B cell (primary cell): Measurements from ENCODE around the gene SEH1L. TPM values are rescaled to one million over a fixed set of nuclear protein-coding genes. Genes with fewer than 3 reads are reported as not detected.

Experiments
- ATAC-seq: fragments of 200-7000 bp; cut with Tn5 transposase; one replicate; pipeline ENCODE4 v1.10.0; 2021; ENCODE audit warnings: low read depth, mild to moderate bottlenecking, moderate number of reproducible peaks, moderate library complexity
- CTCF ChIA-PET: fragments of 350-600 bp; sonication (Branson Sonifier 250); formaldehyde crosslinking; loops from one replicate; lab custom pipeline; 2021; ENCODE audit warnings: antibody characterized with exemption, inconsistent platforms; lab: Charles Lee
- POLR2A ChIA-PET: fragments of 350-600 bp; sonication (Branson Sonifier 250); formaldehyde crosslinking; loops from one replicate; lab custom pipeline; 2021; ENCODE audit warnings: antibody characterized with exemption; lab: Charles Lee
- DNase-seq: peaks from one replicate; pipeline ENCODE4 v3.0.0; 2013
- H2AFZ ChIP-seq: 2 replicates; pipeline ENCODE4 v1.6.1; 2012; ENCODE audit warnings: mild to moderate bottlenecking, low read depth, low read length; ENCODE audit not compliant: insufficient read depth, poor library complexity, severe bottlenecking
- H3K27ac ChIP-seq, 2 donors: 1 replicate in 1 of 2; 2 replicates in 1 of 2; pipeline ENCODE4 v1.5.1; 2012 to 2013; ENCODE audit warnings: low read length in 2 of 2, mild to moderate bottlenecking in 2 of 2, moderate library complexity in 1 of 2
- H3K27me3 ChIP-seq, 4 experiments: fragments of 200-600 bp in 1 of 4; sonication (generic) in 1 of 4; replicated peaks in 1 of 4; 1 replicate in 2 of 4; 2 replicates in 2 of 4; pipeline versions ENCODE4 v1.6.1 to v1.7.0; 2013 to 2016; ENCODE audit warnings: low read length in 3 of 4, mild to moderate bottlenecking in 2 of 4, mixed read lengths in 1 of 4, moderate library complexity in 1 of 4; ENCODE audit not compliant: insufficient read depth in 4 of 4, control insufficient read depth in 3 of 4; ENCODE audit errors: control extremely low read depth in 1 of 4
- H3K36me3 ChIP-seq, 2 experiments: replicated peaks in 1 of 2; 1 replicate in 1 of 2; 2 replicates in 1 of 2; pipeline versions ENCODE4 v1.6.1 to v1.7.1; 2013; ENCODE audit warnings: low read length in 1 of 2; ENCODE audit not compliant: insufficient read depth in 2 of 2, control insufficient read depth in 1 of 2; ENCODE audit errors: control extremely low read depth in 1 of 2, extremely low read depth in 1 of 2
- H3K4me1 ChIP-seq, 2 donors: fragments of 200-600 bp in 1 of 2; sonication (generic) in 1 of 2; 1 replicate in 1 of 2; 2 replicates in 1 of 2; pipeline versions ENCODE4 v1.5.1 to v1.6.1; 2013 to 2017; ENCODE audit warnings: low read length in 2 of 2; ENCODE audit not compliant: control insufficient read depth in 2 of 2, insufficient read depth in 2 of 2
- H3K4me2 ChIP-seq: replicated peaks from 2 replicates; pipeline ENCODE3; 2012; ENCODE audit warnings: mild to moderate bottlenecking, low read depth, low read length; ENCODE audit not compliant: poor library complexity, severe bottlenecking
- H3K4me3 ChIP-seq, 5 experiments: fragments of 200-600 bp in 1 of 5; sonication (generic) in 1 of 5; 1 replicate in 3 of 5; 2 replicates in 2 of 5; pipeline versions ENCODE4 v1.5.1 to v1.7.0; 2011 to 2016; ENCODE audit warnings: low read length in 4 of 5, mild to moderate bottlenecking in 4 of 5, low read depth in 2 of 5, control low read depth in 1 of 5, moderate library complexity in 1 of 5; ENCODE audit not compliant: insufficient read depth in 1 of 5; ENCODE audit errors: control extremely low read depth in 1 of 5, extremely low read depth in 1 of 5
- H3K79me2 ChIP-seq: fragments of 200-600 bp; sonication (generic); one replicate; pipeline ENCODE4 v1.6.0; 2016; ENCODE audit warnings: low read length; ENCODE audit not compliant: control insufficient read depth, insufficient read depth
- H3K9ac ChIP-seq: fragments of 200-600 bp; sonication (generic); 2 replicates; pipeline ENCODE4 v1.6.1; 2017; ENCODE audit warnings: mild to moderate bottlenecking, low read length, moderate library complexity
- H3K9me3 ChIP-seq, 3 donors: one replicate each; pipeline versions ENCODE4 v1.6.1 to v1.7.1; 2013; ENCODE audit warnings: low read length in 2 of 3; ENCODE audit not compliant: control insufficient read depth in 2 of 3, insufficient read depth in 1 of 3; ENCODE audit errors: control extremely low read depth in 1 of 3
- H4K20me1 ChIP-seq: 2 replicates; pipeline ENCODE4 v1.6.0; 2012; ENCODE audit warnings: mild to moderate bottlenecking, low read length; ENCODE audit not compliant: insufficient read depth, control insufficient read depth, poor library complexity, severe bottlenecking
- H3K27ac Mint-ChIP-seq: one replicate; pipeline ENCODE4 v1.8.0; 2021; ENCODE audit warnings: mixed read lengths
- H3K27me3 Mint-ChIP-seq: one replicate; pipeline ENCODE4 v1.8.0; 2021; ENCODE audit warnings: mixed read lengths
- H3K4me1 Mint-ChIP-seq: one replicate; pipeline ENCODE4 v1.8.0; 2021; ENCODE audit warnings: mixed read lengths
- H3K4me3 Mint-ChIP-seq: one replicate; pipeline ENCODE4 v1.8.0; 2021; ENCODE audit warnings: mixed read lengths
- H3K9me3 Mint-ChIP-seq: one replicate; pipeline ENCODE4 v1.8.0; 2022; ENCODE audit warnings: mixed read lengths; ENCODE audit not compliant: insufficient read depth
- EZH2 ChIP-seq: IDR thresholded peaks from 2 replicates; pipeline ENCODE4 v1.6.1; 2012; ENCODE audit warnings: borderline replicate concordance, low read depth, mild to moderate bottlenecking, moderate library complexity, low read length; ENCODE audit not compliant: insufficient read depth, poor library complexity, severe bottlenecking
- WGBS: methylation state at CpG from one replicate; pipeline ENCODE4 v1.1.5; 2013; ENCODE audit warnings: missing lambda C conversion rate; ENCODE audit not compliant: insufficient coverage; 5-methylcytosine and 5-hydroxymethylcytosine counted together
- intact Hi-C: fragments of 100-400 bp; cut with micrococcal nuclease; formaldehyde crosslinking; loops from one replicate; pipeline ENCODE4 v1.10.0; 2022
- polyA plus RNA-seq: library from polyadenylated mRNA; depleted of rRNA; stranded (reverse); fragments of >200 nt; gene quantifications from 2 replicates; pipeline ENCODE4 v1.2.3, GENCODE V29; 2012
- total RNA-seq, 2 donors: library from RNA; stranded (reverse); fragments of 120-200 nt in 1 of 2; gene quantifications; 1 replicate in 1 of 2; 2 replicates in 1 of 2; pipeline versions ENCODE4 v1.2.3 to v1.2.4, GENCODE V29; 2013 to 2022
- TF ChIP-seq, protein P1 (sequence below): fragments of 200-600 bp; IDR thresholded peaks from one replicate; pipeline ENCODE4 v1.8.0; 2022; ENCODE audit warnings: antibody characterized with exemption, mild to moderate bottlenecking

Gene SEH1L
- total and polyA plus RNA-seq, 2 donors (not counting 1 experiment from before 2014, with no cell fraction given) = 8.7 to 46.4 TPM

DNA sequence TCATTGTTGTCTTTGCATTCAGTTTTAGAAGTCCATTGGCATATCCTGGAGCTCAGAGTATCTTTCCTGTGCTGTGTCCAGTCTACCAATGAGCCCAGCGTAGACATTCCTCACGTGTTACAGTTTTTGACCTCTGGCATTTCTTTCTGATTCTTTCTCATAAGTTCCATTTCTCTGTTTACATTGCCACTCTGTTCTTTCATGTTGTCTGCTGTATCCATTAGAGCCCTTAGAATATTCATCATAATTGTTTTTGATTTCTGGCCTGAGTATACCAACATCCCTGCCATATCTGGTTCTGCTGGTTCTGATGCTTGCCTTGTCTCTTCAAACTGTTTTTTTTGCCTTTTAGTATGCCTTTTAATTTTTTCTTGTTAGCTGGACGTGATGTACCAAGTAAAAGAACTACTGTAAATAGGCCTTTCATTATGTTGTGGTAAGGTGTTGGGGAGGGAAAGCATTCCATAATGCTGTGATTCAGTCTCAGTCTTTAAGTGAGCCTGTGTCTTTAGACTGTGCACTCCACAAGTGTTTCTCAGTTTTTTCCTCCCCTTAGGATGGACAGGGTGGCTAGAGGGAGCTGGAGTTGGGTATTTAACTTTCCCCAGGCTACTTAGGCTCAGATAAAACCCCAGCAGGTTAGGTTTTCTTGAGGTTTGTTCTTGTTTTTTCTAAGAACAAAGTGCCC, 78.9 kb downstream of the SEH1L start:
- CTCF ChIA-PET = no interaction called here

DNA sequence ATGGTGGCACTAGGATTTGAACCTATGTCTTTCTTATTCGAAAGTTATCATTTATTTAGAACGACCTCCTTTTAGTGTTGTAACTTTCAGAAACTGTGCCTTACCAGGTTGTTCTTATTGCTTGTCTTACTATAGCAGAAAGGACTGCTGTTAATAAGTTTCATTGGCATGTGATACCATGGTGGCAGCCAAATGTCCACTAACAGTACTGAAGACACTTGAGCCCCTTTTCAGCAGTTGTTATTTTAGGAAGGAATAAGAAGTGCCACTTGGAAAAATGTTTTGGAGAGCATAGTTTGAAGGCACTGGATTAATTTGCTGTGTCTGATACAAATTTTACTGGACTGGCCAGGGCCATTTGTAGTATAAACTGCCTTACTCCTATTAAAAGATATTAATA, 81.1 kb downstream of the SEH1L start:
- ATAC-seq (no peak), DNase-seq (no peak)
- Histone ChIP-seq H3K4me2 (no peak overlapping the region), H3K4me1 (no peaks in the 10 kb centered on the region), H4K20me1 (no peaks in the 10 kb centered on the region), H3K9me3 (no peaks in the 10 kb centered on the region), H3K27me3 (no peaks in the 10 kb centered on the region), H3K9ac (no peak overlapping the region), H3K27ac (no peak overlapping the region), H3K36me3 (peaks cover 30 to 69% of the 10 kb centered on the region in 2 experiments), H3K79me2 (peaks cover 4% of the 10 kb centered on the region), H3K4me3 (no peak overlapping the region), H2AFZ (no peak overlapping the region)
- Mint-ChIP-seq H3K9me3 (no peaks in the 10 kb centered on the region), H3K4me3 (no peak overlapping the region), H3K27ac (no peak overlapping the region), H3K27me3 (no peaks in the 10 kb centered on the region), H3K4me1 (no peaks in the 10 kb centered on the region)
- TF ChIP-seq EZH2 = no peak
- TF ChIP-seq, protein P1, sequence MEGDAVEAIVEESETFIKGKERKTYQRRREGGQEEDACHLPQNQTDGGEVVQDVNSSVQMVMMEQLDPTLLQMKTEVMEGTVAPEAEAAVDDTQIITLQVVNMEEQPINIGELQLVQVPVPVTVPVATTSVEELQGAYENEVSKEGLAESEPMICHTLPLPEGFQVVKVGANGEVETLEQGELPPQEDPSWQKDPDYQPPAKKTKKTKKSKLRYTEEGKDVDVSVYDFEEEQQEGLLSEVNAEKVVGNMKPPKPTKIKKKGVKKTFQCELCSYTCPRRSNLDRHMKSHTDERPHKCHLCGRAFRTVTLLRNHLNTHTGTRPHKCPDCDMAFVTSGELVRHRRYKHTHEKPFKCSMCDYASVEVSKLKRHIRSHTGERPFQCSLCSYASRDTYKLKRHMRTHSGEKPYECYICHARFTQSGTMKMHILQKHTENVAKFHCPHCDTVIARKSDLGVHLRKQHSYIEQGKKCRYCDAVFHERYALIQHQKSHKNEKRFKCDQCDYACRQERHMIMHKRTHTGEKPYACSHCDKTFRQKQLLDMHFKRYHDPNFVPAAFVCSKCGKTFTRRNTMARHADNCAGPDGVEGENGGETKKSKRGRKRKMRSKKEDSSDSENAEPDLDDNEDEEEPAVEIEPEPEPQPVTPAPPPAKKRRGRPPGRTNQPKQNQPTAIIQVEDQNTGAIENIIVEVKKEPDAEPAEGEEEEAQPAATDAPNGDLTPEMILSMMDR = no peak
- WGBS = 85% methylated on average over 2 of the region's 2 CpGs
- CTCF ChIA-PET = no interaction called here
- intact Hi-C loops = no loop called here
- POLR2A ChIA-PET = no interaction called here

More for the DNA sequence above, 78.9 kb downstream of the SEH1L start:
- Histone ChIP-seq H3K9me3 (peaks cover 0 to 3% (median 0%) of the 10 kb centered on the region in 3 donors), H3K36me3 (peaks cover 27 to 61% of the 10 kb centered on the region in 2 experiments), H3K4me2 (no peak overlapping the region), H4K20me1 (no peaks in the 10 kb centered on the region), H3K4me1 (no peaks in the 10 kb centered on the region), H3K27ac (no peak overlapping the region), H3K9ac (no peak overlapping the region), H3K27me3 (no peaks in the 10 kb centered on the region), H3K4me3 (no peak overlapping the region), H3K79me2 (peaks cover 16% of the 10 kb centered on the region), H2AFZ (no peak overlapping the region)
- ATAC-seq (no peak), DNase-seq (no peak)
- intact Hi-C loops = no loop called here
- Mint-ChIP-seq H3K27me3 (no peaks in the 10 kb centered on the region), H3K4me3 (no peak overlapping the region), H3K27ac (no peak overlapping the region), H3K4me1 (peaks cover 3% of the 10 kb centered on the region), H3K9me3 (peaks cover 2% of the 10 kb centered on the region)
- 95% methylated on average over 2 of the region's 3 CpGs for WGBS
- POLR2A ChIA-PET = interaction anchor here (0.6 kb wide), 1 partner anchor 560 kb away, joined by 4 read pairs; no protein-coding TSS in a partner anchor
- TF ChIP-seq, protein P1 = no peak
- no peak for TF ChIP-seq EZH2
